Panc1 (cell line): ENCODE data around the gene FAT1.

Experiments used
- POLR2AphosphoS5 ChIP-seq: IDR thresholded peaks from 2 replicates; pipeline ENCODE4 v1.6.1; 2012; ENCODE audit warnings: mild to moderate bottlenecking, low read depth, low read length, moderate library complexity
- TF ChIP-seq, protein P1 (sequence below): fragments of 450-650 bp; IDR thresholded peaks from 2 replicates; pipeline ENCODE4 v1.5.1; 2017; ENCODE audit warnings: mild to moderate bottlenecking

DNA sequence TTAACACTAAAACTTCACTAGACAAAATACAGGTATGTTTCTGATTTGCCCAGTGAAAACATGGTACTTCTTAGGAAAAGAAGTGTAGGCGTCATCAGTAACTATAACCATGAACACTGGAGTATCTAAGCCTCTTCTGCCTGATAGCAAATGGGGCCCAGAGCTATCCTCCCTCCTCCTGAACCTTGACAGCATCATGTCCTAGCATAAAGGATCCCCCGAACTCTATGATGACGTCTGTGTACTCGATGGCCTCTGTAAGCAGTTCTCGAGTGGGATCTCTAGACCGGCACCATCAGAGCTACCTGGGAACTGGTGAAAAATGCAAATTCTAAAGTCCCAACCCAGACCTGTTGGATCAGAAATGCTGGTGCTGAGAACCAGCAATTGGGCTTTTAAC, 132.0 kb downstream of the FAT1 start:
- TF ChIP-seq, protein P1, sequence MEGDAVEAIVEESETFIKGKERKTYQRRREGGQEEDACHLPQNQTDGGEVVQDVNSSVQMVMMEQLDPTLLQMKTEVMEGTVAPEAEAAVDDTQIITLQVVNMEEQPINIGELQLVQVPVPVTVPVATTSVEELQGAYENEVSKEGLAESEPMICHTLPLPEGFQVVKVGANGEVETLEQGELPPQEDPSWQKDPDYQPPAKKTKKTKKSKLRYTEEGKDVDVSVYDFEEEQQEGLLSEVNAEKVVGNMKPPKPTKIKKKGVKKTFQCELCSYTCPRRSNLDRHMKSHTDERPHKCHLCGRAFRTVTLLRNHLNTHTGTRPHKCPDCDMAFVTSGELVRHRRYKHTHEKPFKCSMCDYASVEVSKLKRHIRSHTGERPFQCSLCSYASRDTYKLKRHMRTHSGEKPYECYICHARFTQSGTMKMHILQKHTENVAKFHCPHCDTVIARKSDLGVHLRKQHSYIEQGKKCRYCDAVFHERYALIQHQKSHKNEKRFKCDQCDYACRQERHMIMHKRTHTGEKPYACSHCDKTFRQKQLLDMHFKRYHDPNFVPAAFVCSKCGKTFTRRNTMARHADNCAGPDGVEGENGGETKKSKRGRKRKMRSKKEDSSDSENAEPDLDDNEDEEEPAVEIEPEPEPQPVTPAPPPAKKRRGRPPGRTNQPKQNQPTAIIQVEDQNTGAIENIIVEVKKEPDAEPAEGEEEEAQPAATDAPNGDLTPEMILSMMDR: no peak
- TF ChIP-seq POLR2AphosphoS5: no peak
